DOHH2 (cell line): ENCODE data around the gene TMPRSS2.
"Not testable (repeated sequence)": the region's sequence is repeated elsewhere in the genome, so short reads cannot be mapped to it uniquely, and the experiment has no call there.

Experiments
- EZH2phosphoT487 ChIP-seq: fragments of 200-600 bp; sonication (generic); IDR thresholded peaks from 2 replicates; pipeline ENCODE4 v1.6.1; 2017; ENCODE audit warnings: borderline replicate concordance, mild to moderate bottlenecking, antibody characterized with exemption, low read length, moderate library complexity, mixed read lengths
- TF ChIP-seq, protein P1 (sequence below): fragments of 200-600 bp; sonication (generic); IDR thresholded peaks from one replicate; pipeline ENCODE4 v1.5.1; 2014; ENCODE audit warnings: antibody characterized with exemption, mild to moderate bottlenecking, low read depth, low read length; ENCODE audit not compliant: poor library complexity, severe bottlenecking

- TF ChIP-seq, protein P1, sequence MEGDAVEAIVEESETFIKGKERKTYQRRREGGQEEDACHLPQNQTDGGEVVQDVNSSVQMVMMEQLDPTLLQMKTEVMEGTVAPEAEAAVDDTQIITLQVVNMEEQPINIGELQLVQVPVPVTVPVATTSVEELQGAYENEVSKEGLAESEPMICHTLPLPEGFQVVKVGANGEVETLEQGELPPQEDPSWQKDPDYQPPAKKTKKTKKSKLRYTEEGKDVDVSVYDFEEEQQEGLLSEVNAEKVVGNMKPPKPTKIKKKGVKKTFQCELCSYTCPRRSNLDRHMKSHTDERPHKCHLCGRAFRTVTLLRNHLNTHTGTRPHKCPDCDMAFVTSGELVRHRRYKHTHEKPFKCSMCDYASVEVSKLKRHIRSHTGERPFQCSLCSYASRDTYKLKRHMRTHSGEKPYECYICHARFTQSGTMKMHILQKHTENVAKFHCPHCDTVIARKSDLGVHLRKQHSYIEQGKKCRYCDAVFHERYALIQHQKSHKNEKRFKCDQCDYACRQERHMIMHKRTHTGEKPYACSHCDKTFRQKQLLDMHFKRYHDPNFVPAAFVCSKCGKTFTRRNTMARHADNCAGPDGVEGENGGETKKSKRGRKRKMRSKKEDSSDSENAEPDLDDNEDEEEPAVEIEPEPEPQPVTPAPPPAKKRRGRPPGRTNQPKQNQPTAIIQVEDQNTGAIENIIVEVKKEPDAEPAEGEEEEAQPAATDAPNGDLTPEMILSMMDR = not testable (repeated sequence)
- not testable (repeated sequence) for TF ChIP-seq EZH2phosphoT487
These were observed 90.5 kb downstream of the TMPRSS2 start for GRCh38 chr21:41417505-41417904.
